CD14-positive monocyte (primary cell): Measurements from ENCODE around the gene PHACTR2. TPM values are rescaled to one million over a fixed set of nuclear protein-coding genes. Genes with fewer than 3 reads are reported as not detected.
A peak's percentile ranks its signal among the peaks of the same experiment; 100 is the strongest.

ENCODE experiments used
- DNase-seq, 3 donors: peaks; one replicate each; pipeline ENCODE4 v3.0.0-alpha.2; 2011 to 2022
- H2AFZ ChIP-seq: 2 replicates; pipeline ENCODE4 v1.6.0; 2012; ENCODE audit warnings: mild to moderate bottlenecking, low read depth, low read length, inconsistent platforms; ENCODE audit not compliant: insufficient read depth, poor library complexity, severe bottlenecking
- H3K27ac ChIP-seq, 2 donors: 1 replicate in 1 of 2; 2 replicates in 1 of 2; pipeline ENCODE4 v1.5.1; 2012 to 2013; ENCODE audit warnings: low read length in 2 of 2, control low read depth in 1 of 2, inconsistent platforms in 1 of 2, low read depth in 1 of 2, mild to moderate bottlenecking in 1 of 2
- H3K27me3 ChIP-seq, 2 donors: one replicate each; pipeline versions ENCODE4 v1.6.0 to v1.6.1; 2011 to 2013; ENCODE audit warnings: low read length in 2 of 2; ENCODE audit not compliant: control insufficient read depth in 2 of 2, insufficient read depth in 2 of 2
- H3K36me3 ChIP-seq, 2 donors: replicated peaks in 1 of 2; 1 replicate in 1 of 2; 2 replicates in 1 of 2; pipeline versions ENCODE4 v1.5.1 to v1.6.1; 2012 to 2013; ENCODE audit warnings: low read length in 2 of 2, control low read depth in 1 of 2, inconsistent platforms in 1 of 2, mild to moderate bottlenecking in 1 of 2; ENCODE audit not compliant: insufficient read depth in 2 of 2, control insufficient read depth in 1 of 2
- H3K4me1 ChIP-seq, 2 donors: 1 replicate in 1 of 2; 2 replicates in 1 of 2; pipeline versions ENCODE4 v1.5.1 to v1.6.1; 2012 to 2013; ENCODE audit warnings: low read length in 2 of 2, control low read depth in 1 of 2, inconsistent platforms in 1 of 2, mild to moderate bottlenecking in 1 of 2, moderate library complexity in 1 of 2; ENCODE audit not compliant: insufficient read depth in 2 of 2, control insufficient read depth in 1 of 2
- H3K4me2 ChIP-seq: replicated peaks from 2 replicates; pipeline ENCODE3; 2012; ENCODE audit warnings: low read length, moderate library complexity, mild to moderate bottlenecking; ENCODE audit not compliant: poor library complexity, severe bottlenecking; ENCODE audit errors: extremely low read depth
- H3K4me3 ChIP-seq, 3 experiments: fragments of 200-600 bp in 1 of 3; sonication (generic) in 1 of 3; replicated peaks in 1 of 3; 1 replicate in 2 of 3; 2 replicates in 1 of 3; pipeline ENCODE4 v1.5.1; 2011 to 2013; ENCODE audit warnings: low read length in 3 of 3, mild to moderate bottlenecking in 3 of 3, control low read depth in 2 of 3, low read depth in 2 of 3, inconsistent platforms in 1 of 3, moderate library complexity in 1 of 3
- H3K79me2 ChIP-seq: 2 replicates; pipeline ENCODE4 v1.6.0; 2012; ENCODE audit warnings: mild to moderate bottlenecking, control low read depth, inconsistent platforms, low read length, moderate library complexity; ENCODE audit not compliant: insufficient read depth
- H3K9ac ChIP-seq: 2 replicates; pipeline ENCODE4 v1.6.0; 2017; ENCODE audit warnings: low read length, mild to moderate bottlenecking; ENCODE audit not compliant: insufficient read depth, poor library complexity, severe bottlenecking
- H3K9me3 ChIP-seq, 2 donors: replicated peaks in 1 of 2; 1 replicate in 1 of 2; 2 replicates in 1 of 2; pipeline versions ENCODE4 v1.5.1 to v1.6.1; 2012 to 2013; ENCODE audit warnings: low read length in 2 of 2, control low read depth in 1 of 2; ENCODE audit not compliant: control insufficient read depth in 1 of 2, insufficient read depth in 1 of 2
- H4K20me1 ChIP-seq: 2 replicates; pipeline ENCODE4 v1.6.0; 2012; ENCODE audit warnings: mild to moderate bottlenecking, low read length, control low read depth, moderate library complexity; ENCODE audit not compliant: insufficient read depth
- H3K27ac Mint-ChIP-seq, 7 donors: one replicate each; pipeline ENCODE4 v1.8.0; 2020; ENCODE audit warnings: mild to moderate bottlenecking in 7 of 7, mixed read lengths in 7 of 7, moderate library complexity in 6 of 7, inconsistent platforms in 2 of 7
- H3K27me3 Mint-ChIP-seq, 3 donors: one replicate each; pipeline ENCODE4 v1.8.0; 2021 to 2022; ENCODE audit warnings: low read depth in 3 of 3, mild to moderate bottlenecking in 3 of 3, mixed read lengths in 3 of 3, moderate library complexity in 3 of 3, inconsistent platforms in 1 of 3
- H3K36me3 Mint-ChIP-seq, 2 donors: one replicate each; pipeline ENCODE4 v1.8.0; 2020; ENCODE audit warnings: mixed read lengths in 2 of 2, inconsistent platforms in 1 of 2, mild to moderate bottlenecking in 1 of 2
- H3K4me1 Mint-ChIP-seq: one replicate; pipeline ENCODE4 v1.8.0; 2020; ENCODE audit warnings: mild to moderate bottlenecking, mixed read lengths
- H3K4me3 Mint-ChIP-seq, 2 donors: one replicate each; pipeline ENCODE4 v1.8.0; 2020; ENCODE audit warnings: mild to moderate bottlenecking in 2 of 2, mixed read lengths in 2 of 2, moderate library complexity in 1 of 2
- H3K9me3 Mint-ChIP-seq, 7 donors: one replicate each; pipeline ENCODE4 v1.8.0; 2020 to 2022; ENCODE audit warnings: mixed read lengths in 7 of 7, mild to moderate bottlenecking in 6 of 7, moderate library complexity in 6 of 7, inconsistent platforms in 2 of 7
- CTCF ChIP-seq: fragments of 200-600 bp; IDR thresholded peaks from one replicate; pipeline ENCODE4 v1.8.0; 2022; ENCODE audit warnings: antibody characterized with exemption, mild to moderate bottlenecking
- WGBS: methylation state at CpG from one replicate; pipeline ENCODE4 v1.1.5; 2013; ENCODE audit warnings: missing lambda C conversion rate; ENCODE audit not compliant: insufficient coverage; 5-methylcytosine and 5-hydroxymethylcytosine counted together
- intact Hi-C, 2 donors: fragments of 100-400 bp; cut with micrococcal nuclease; formaldehyde crosslinking; loops; one replicate each; pipeline versions ENCODE4 v1.15.0 to v1.15.1; 2023
- polyA plus RNA-seq, 3 donors: library from polyadenylated mRNA; depleted of rRNA in 1 of 3; unstranded in 2 of 3; stranded (reverse) in 1 of 3; fragments of 300-500 nt in 2 of 3; fragments of >200 nt in 1 of 3; fragmentation: Illumina TruSeq in 2 of 3; gene quantifications; 1 replicate in 2 of 3; 2 replicates in 1 of 3; pipeline ENCODE4 v1.2.3, GENCODE V29; 2012 to 2021

PHACTR2 gene
- polyA plus RNA-seq, 3 donors: 9.6 to 11.6 (median 11.2) TPM

- no peak overlapping the region for H3K9ac ChIP-seq
- no peaks in the 10 kb centered on the region for H3K9me3 ChIP-seq
- peak overlapping the region in 5 of 7 donors; percentile 45 to 86 (median 60) for H3K27ac Mint-ChIP-seq
- 96% methylated on average over 4 of the region's 8 CpGs for WGBS
- no peaks in the 10 kb centered on the region for H3K79me2 ChIP-seq
- peaks cover 2 to 25% of the 10 kb centered on the region in 2 donors for H3K36me3 ChIP-seq
- H3K27me3 Mint-ChIP-seq: no peaks in the 10 kb centered on the region
- H3K4me1 Mint-ChIP-seq: peaks cover 31% of the 10 kb centered on the region
- peak overlapping the region in 1 of 2 donors; percentile 60 for H3K27ac ChIP-seq
- peaks cover 29 to 32% of the 10 kb centered on the region in 2 donors for H3K4me1 ChIP-seq
- H3K4me3 ChIP-seq: no peak overlapping the region
- no peaks in the 10 kb centered on the region for H3K27me3 ChIP-seq
- no peak for TF ChIP-seq CTCF
- H4K20me1 ChIP-seq: no peaks in the 10 kb centered on the region
- peaks cover 0 to under 1% (median 0%) of the 10 kb centered on the region in 7 donors for H3K9me3 Mint-ChIP-seq
- peaks cover 24 to 42% of the 10 kb centered on the region in 2 donors for H3K36me3 Mint-ChIP-seq
- intact Hi-C loops: no loop called here
- H3K4me3 Mint-ChIP-seq: no peak overlapping the region
- DNase-seq: peak; percentile 49 to 84 (median 54)
- H3K4me2 ChIP-seq: no peak overlapping the region
- no peak overlapping the region for H2AFZ ChIP-seq
These were observed 128.7 kb downstream of the PHACTR2 start for GRCh38 chr6:143806282-143807102.

- Mint-ChIP-seq H3K27ac (peak overlapping the region; percentile 11 to 92 (median 78)), H3K36me3 (peaks cover 22 to 38% of the 10 kb centered on the region in 2 donors), H3K4me3 (no peak overlapping the region), H3K4me1 (peaks cover 31% of the 10 kb centered on the region), H3K27me3 (no peaks in the 10 kb centered on the region), H3K9me3 (no peaks in the 10 kb centered on the region)
- H3K27me3 ChIP-seq: no peaks in the 10 kb centered on the region
- peaks cover 29 to 32% of the 10 kb centered on the region in 2 donors for H3K4me1 ChIP-seq
- intact Hi-C loops: no loop called here
- no peak for TF ChIP-seq CTCF
- no peaks in the 10 kb centered on the region for H3K79me2 ChIP-seq
- peak overlapping the region in 1 of 2 donors; percentile 60 for H3K27ac ChIP-seq
- DNase-seq: peak in 1 of 3 donors; percentile 24
- H3K9me3 ChIP-seq: no peaks in the 10 kb centered on the region
- H4K20me1 ChIP-seq: no peaks in the 10 kb centered on the region
- H2AFZ ChIP-seq: no peak overlapping the region
- H3K36me3 ChIP-seq: peaks cover 0 to 27% of the 10 kb centered on the region in 2 donors
- peak overlapping the region; percentile 10 for H3K4me2 ChIP-seq
- H3K9ac ChIP-seq: no peak overlapping the region
- H3K4me3 ChIP-seq: no peak overlapping the region
- no CpG with 5 or more reads among the region's 6 CpGs for WGBS
These were observed 129.5 kb downstream of the PHACTR2 start for GRCh38 chr6:143807103-143807772.
